H1 (cell line): Measurements from ENCODE around the gene NFKBIE. TPM values are rescaled to one million over a fixed set of nuclear protein-coding genes. Genes with fewer than 3 reads are reported as not detected.

Source experiments
- BACH1 ChIP-seq: IDR thresholded peaks from 2 replicates; pipeline ENCODE4 v1.6.1; 2012; ENCODE audit warnings: low read length, improper control_type of control experiment
- CBX5 ChIP-seq: fragments of 300-800, 300-1000 bp; sonication (generic); IDR thresholded peaks from 2 replicates; pipeline ENCODE4 v1.7.1; 2016; ENCODE audit warnings: antibody characterized with exemption, low read length, low read depth
- EGR1 ChIP-seq: IDR thresholded peaks from 2 replicates; pipeline ENCODE4 v1.6.1; 2011; ENCODE audit warnings: low read depth, low read length, borderline replicate concordance
- KDM4A ChIP-seq: IDR thresholded peaks from one replicate; pipeline ENCODE4 v1.7.1; 2012; ENCODE audit warnings: low read depth, mild to moderate bottlenecking, moderate library complexity, low read length, inconsistent platforms; ENCODE audit not compliant: severe bottlenecking
- NANOG ChIP-seq: IDR thresholded peaks from 2 replicates; pipeline ENCODE4 v1.6.1; 2011; ENCODE audit warnings: low read length, low read depth, mild to moderate bottlenecking, inconsistent platforms; ENCODE audit not compliant: insufficient read depth, poor library complexity, severe bottlenecking
- NRF1 ChIP-seq: IDR thresholded peaks from 2 replicates; pipeline ENCODE4 v1.6.1; 2011; ENCODE audit warnings: mild to moderate bottlenecking, low read depth, low read length, improper control_type of control experiment
- POU5F1 ChIP-seq: IDR thresholded peaks from 2 replicates; pipeline ENCODE4 v1.6.1; 2011; ENCODE audit warnings: low read depth, mild to moderate bottlenecking, low read length, moderate library complexity
- RAD21 ChIP-seq, 2 experiments: IDR thresholded peaks in 1 of 2; conservative IDR thresholded peaks in 1 of 2; 2 replicates each; pipeline ENCODE4 v1.6.1; 2011; ENCODE audit warnings: low read depth in 2 of 2, low read length in 2 of 2, improper control_type of control experiment in 1 of 2, inconsistent platforms in 1 of 2, mild to moderate bottlenecking in 1 of 2, moderate library complexity in 1 of 2
- RBBP5 ChIP-seq: IDR thresholded peaks from 2 replicates; pipeline ENCODE4 v1.7.1; 2012; ENCODE audit warnings: low read depth, mild to moderate bottlenecking, inconsistent platforms, low read length, moderate library complexity, borderline replicate concordance
- RNF2 ChIP-seq: fragments of 200-900, 300-1000 bp; sonication (generic); IDR thresholded peaks from 2 replicates; pipeline ENCODE4 v1.7.1; 2016; ENCODE audit warnings: borderline replicate concordance, low read depth, mild to moderate bottlenecking, antibody characterized with exemption, low read length; ENCODE audit not compliant: poor library complexity, severe bottlenecking; ENCODE audit errors: missing control alignments
- SIN3A ChIP-seq, 2 experiments: IDR thresholded peaks in 1 of 2; conservative IDR thresholded peaks in 1 of 2; 2 replicates each; pipeline ENCODE4 v1.6.1; 2011 to 2012; ENCODE audit warnings: low read length in 2 of 2, improper control_type of control experiment in 1 of 2, low read depth in 1 of 2, mild to moderate bottlenecking in 1 of 2
- SIX5 ChIP-seq: IDR thresholded peaks from 2 replicates; pipeline ENCODE4 v1.6.1; 2011; ENCODE audit warnings: mild to moderate bottlenecking, low read depth, low read length
- SP2 ChIP-seq: IDR thresholded peaks from 2 replicates; pipeline ENCODE4 v1.6.1; 2012; ENCODE audit warnings: mild to moderate bottlenecking, low read length, inconsistent platforms
- SUZ12 ChIP-seq: fragments of 200-600 bp; sonication (generic); IDR thresholded peaks from 2 replicates; pipeline ENCODE4 v1.6.1; 2012; ENCODE audit warnings: mild to moderate bottlenecking, inconsistent platforms, low read length, moderate library complexity, mixed read lengths
- TAF7 ChIP-seq: optimal IDR thresholded peaks from 2 replicates; pipeline ENCODE3; 2011; ENCODE audit warnings: low read depth, mild to moderate bottlenecking, inconsistent platforms, low read length, moderate library complexity, borderline replicate concordance
- polyA plus RNA-seq, 7 experiments: library from polyadenylated mRNA; depleted of rRNA in 3 of 7; stranded (reverse) in 5 of 7; unstranded in 2 of 7; fragments of >200 nt in 5 of 7; fragments of 200-250 nt in 2 of 7; gene quantifications; 1 replicate in 5 of 7; 2 replicates in 1 of 7; 4 replicates in 1 of 7; pipeline versions ENCODE4 v1.2.1 to v1.2.3, GENCODE V29; 2011 to 2013; ENCODE audit warnings: missing spikeins in 2 of 7, mixed read lengths in 2 of 7
- total RNA-seq: library from RNA; stranded (reverse); fragmentation: NEBNext Ultra II Directional; extraction: Animal tissue kit (Norgen Biotek cat#: 25700); gene quantifications from 2 replicates; pipeline ENCODE4 v1.2.1, GENCODE V29; 2021
- TF ChIP-seq, protein P1 (sequence below): IDR thresholded peaks from 2 replicates; pipeline ENCODE4 v1.6.1; 2012; ENCODE audit warnings: inconsistent platforms
- TF ChIP-seq, protein P2 (sequence below): IDR thresholded peaks from 2 replicates; pipeline ENCODE4 v1.6.1; 2012; ENCODE audit warnings: low read length, inconsistent platforms

NFKBIE gene
- total and polyA plus RNA-seq, 2 of the 8 experiments (the other 6 are each of a cell fraction or from before 2014, with no cell fraction given): 13.5 to 19.2 TPM

DNA sequence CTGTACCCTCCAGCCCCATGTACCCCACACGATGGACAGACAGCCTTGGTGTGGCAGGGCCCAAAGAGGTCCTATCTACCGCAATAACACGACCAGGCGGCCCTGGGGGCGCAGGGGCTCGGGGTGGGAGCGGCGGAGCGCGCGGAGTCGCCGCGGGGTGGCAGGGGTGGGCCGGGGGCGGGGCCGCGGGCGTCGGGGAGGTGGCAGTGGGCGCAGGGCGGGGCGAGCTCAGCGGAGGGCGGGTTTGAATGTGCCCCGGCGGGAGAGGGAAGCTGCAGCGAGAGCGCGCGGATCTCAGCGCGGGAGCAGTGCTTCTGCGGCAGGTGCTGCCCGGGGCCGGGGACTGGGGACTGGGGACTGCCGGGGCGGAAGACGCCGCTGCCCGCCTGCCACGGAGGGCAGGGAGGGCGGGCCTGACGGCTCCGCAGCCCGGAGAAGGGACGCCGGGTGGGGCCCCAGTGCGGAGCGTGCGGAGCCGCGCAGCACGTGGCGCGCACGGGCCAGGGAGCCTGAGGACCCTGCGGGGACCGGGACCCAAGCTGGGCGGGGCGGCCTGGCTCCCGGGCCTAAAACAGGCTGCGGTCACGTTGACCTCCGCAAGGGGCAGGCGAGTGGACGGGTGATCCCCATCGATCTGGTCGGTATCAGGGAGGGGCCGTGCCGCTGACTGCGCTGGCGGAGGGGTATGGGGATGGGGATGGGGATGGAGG is 41.9 kb downstream of the NFKBIE start, which contains the start of gene SLC29A1 (continued):
- TF ChIP-seq NRF1: no peak
- TF ChIP-seq RAD21 (IDR thresholded peaks at IDR 0.05 in 1 of 2, conservative IDR thresholded peaks at IDR 0.05 in 1 of 2; ENCODE audit: low read depth in 2 of 2, low read length in 2 of 2): peak; percentile 3 to 42; a peak in 2 of 4 replicates
- no peak for TF ChIP-seq POU5F1
- no peak for TF ChIP-seq SIX5
- TF ChIP-seq RNF2: no peak
- no peak for TF ChIP-seq SUZ12
- no peak for TF ChIP-seq NANOG
- TF ChIP-seq TAF7: peak; percentile 54
- TF ChIP-seq CBX5: no peak
- TF ChIP-seq BACH1: no peak
- TF ChIP-seq SP2: no peak
- no peak for TF ChIP-seq EGR1
- TF ChIP-seq RBBP5: peak; percentile 32
- TF ChIP-seq KDM4A: peak; percentile 60
- TF ChIP-seq, protein P1, sequence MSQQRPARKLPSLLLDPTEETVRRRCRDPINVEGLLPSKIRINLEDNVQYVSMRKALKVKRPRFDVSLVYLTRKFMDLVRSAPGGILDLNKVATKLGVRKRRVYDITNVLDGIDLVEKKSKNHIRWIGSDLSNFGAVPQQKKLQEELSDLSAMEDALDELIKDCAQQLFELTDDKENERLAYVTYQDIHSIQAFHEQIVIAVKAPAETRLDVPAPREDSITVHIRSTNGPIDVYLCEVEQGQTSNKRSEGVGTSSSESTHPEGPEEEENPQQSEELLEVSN: peak; percentile 69
- TF ChIP-seq SIN3A (conservative IDR thresholded peaks at IDR 0.05 in 1 of 2, IDR thresholded peaks at IDR 0.05 in 1 of 2; ENCODE audit: low read depth in 1 of 2, low read length in 2 of 2): peak in 1 of 2 experiments; percentile 75; a peak in 2 of 4 replicates
- TF ChIP-seq, protein P2, sequence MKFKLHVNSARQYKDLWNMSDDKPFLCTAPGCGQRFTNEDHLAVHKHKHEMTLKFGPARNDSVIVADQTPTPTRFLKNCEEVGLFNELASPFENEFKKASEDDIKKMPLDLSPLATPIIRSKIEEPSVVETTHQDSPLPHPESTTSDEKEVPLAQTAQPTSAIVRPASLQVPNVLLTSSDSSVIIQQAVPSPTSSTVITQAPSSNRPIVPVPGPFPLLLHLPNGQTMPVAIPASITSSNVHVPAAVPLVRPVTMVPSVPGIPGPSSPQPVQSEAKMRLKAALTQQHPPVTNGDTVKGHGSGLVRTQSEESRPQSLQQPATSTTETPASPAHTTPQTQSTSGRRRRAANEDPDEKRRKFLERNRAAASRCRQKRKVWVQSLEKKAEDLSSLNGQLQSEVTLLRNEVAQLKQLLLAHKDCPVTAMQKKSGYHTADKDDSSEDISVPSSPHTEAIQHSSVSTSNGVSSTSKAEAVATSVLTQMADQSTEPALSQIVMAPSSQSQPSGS: no peak
